A549 treated with dexamethasone at 1 μM for 4 hours (cell line): Measurements from ENCODE around the gene TSPAN19. TPM values are rescaled to one million over a fixed set of nuclear protein-coding genes. Genes with fewer than 3 reads are reported as not detected.

Experiments used
- total RNA-seq: library from RNA; stranded (reverse); fragments of 200-300 nt; extraction: Qiagen RNA extraction; gene quantifications from 5 replicates; pipeline ENCODE4 v1.2.3, GENCODE V29; 2022

Gene TSPAN19
- 0.13 TPM in 1 of 5 replicates, not detected in the others for total RNA-seq

DNA sequence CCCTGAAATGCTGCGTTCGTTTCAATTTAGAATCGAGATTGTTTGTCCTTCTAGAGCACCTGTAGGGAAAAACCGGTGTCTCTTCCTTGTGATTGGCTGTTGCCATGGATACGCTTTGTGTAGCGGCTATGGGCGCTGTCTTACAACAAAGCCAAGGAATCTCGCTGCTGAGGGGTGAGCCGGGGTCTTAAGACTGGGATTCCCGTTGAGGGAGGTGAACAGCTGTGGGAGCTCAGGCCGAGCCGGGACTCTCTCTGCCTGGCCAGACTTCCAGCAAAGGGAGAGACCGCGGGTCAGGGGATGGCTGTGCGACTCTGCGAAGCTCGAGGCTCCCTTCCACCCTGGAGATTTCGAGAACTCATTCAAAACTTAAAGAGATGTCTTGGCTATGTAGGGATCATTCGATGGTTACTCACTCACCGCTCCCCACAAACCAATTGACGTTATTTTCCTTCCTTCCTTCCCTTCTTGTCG is at the start of gene TSPAN19, which contains the start of gene LRRIQ1:
Gene TSPAN19, minus strand, starts transcription at position 44 of the 474 bp plus-strand sequence. CDS start 6,331 bp downstream, outside the sequence.
Gene LRRIQ1, plus strand, starts transcription at position 118 of the 474 bp plus-strand sequence. CDS start 1,826 bp downstream, outside the sequence.

Other genes starting within 250 kb of the TSPAN19 start
- 3.2 to 5.5 TPM (median 3.9 TPM) in 5 replicates for gene SLC6A15, start 123.5 kb downstream of the TSPAN19 start, total RNA-seq
- 0.30 to 1.0 TPM (median 0.76 TPM) in 5 replicates for gene LRRIQ1, start 74 bp upstream of the TSPAN19 start, total RNA-seq
- 3.9 to 5.6 TPM (median 4.4 TPM) in 5 replicates for gene ALX1, start 243.9 kb upstream of the TSPAN19 start, total RNA-seq